Stimulated activated CD4-positive, alpha-beta T cell treated with anti-CD3 and anti-CD28 coated beads, Interleukin-2, amount 100 ng/mL, for 4 hours (primary cell): ENCODE results near the gene GDPD4.

Experiments used
- DNase-seq: peaks from one replicate; pipeline ENCODE4 v3.0.0-alpha.2; 2020; ENCODE audit warnings: low read depth

GDPD4 gene

DNA sequence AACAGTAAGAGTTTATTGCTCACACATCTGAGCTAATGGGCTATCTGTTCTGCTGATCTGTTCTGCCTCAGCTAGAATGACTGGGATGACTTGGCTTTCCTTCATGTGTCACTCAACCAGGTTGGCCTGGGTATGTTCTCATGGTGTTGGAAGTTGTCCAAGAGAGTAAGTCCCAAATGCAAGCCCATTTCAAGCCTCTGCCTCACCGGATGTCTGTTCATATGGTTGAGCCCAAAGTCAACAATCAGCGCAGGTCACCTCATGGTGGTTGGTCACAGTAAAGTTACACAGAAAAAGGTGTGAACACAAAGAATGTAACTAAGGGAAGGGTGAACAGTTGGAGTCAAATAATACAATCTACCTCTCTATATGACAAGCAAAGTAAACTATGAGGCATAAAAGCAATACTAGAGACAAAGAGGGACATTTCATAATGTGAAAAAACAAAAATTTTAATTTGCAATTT is 1.9 kb downstream of the GDPD4 start:
- no peak for DNase-seq

DNA sequence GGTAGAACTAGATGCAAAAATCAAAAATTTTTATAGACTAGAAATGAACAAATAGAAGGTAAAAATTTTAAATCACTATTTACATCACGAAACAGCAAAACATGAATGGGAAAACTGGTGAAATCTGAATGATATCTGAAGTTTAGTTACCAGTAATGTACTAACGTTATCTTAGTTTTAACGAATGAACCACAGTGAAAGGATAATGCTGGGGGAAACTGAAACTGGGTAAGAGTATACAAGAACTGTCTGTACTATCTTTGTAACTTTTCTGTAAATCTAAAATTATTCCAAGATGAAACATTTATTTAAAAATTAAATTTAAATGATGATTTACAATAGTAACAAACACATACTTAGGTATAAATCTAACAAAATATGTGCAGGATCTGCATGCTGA is 7.4 kb downstream of the GDPD4 start:
- no peak for DNase-seq

- no peak for DNase-seq
These were observed 11.7 kb downstream of the GDPD4 start for GRCh38 chr11:77289737-77290136.

DNA sequence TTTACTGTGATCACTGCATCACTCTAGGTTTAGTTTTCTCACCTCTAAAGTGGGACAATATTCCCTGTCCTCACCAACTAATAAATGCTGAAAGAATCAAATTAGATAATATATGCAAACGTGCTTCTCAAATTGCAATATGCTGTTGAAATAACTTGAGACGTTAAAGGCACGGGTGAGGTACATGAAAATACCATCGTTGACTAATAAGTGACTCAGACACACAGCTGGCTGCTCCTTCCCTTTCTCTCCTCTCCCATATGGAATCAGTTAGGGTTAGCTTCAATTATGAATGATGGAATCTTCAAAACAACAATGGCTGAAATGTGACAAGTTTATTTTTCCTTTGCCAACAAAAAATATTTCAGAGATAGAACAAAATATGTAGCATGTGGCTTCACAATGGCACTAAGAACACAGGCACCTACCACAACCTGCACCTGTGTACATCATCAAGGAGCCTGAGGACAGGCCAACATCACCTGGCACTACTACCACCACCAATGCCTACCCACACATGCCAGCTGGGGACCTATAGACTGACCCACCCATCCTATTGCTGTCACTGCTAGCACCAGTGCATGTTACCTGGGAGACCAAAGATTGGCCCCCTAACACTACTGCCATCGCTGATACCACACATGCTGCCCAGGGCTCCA is 13.7 kb downstream of the GDPD4 start:
- DNase-seq: no peak

DNA sequence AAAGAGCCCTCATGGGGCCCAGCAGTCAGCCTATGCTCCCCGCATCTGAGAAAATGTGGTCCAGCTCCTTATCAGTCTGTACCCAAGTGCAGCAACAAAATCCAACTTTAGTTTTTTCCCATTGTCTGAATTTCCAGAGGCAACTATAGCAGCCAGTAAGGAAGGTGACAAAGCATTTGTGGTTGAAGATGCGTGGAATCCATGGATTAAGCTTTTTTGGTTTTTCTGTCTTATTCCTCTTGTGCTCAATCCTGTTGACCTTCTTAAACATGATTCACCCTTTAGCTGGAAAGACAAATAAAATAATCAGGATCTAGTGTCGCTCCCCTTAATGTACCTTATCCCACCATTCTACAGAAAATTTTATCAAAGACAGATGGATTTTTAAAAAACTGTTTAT is 14.3 kb downstream of the GDPD4 start:
- DNase-seq: no peak

DNA sequence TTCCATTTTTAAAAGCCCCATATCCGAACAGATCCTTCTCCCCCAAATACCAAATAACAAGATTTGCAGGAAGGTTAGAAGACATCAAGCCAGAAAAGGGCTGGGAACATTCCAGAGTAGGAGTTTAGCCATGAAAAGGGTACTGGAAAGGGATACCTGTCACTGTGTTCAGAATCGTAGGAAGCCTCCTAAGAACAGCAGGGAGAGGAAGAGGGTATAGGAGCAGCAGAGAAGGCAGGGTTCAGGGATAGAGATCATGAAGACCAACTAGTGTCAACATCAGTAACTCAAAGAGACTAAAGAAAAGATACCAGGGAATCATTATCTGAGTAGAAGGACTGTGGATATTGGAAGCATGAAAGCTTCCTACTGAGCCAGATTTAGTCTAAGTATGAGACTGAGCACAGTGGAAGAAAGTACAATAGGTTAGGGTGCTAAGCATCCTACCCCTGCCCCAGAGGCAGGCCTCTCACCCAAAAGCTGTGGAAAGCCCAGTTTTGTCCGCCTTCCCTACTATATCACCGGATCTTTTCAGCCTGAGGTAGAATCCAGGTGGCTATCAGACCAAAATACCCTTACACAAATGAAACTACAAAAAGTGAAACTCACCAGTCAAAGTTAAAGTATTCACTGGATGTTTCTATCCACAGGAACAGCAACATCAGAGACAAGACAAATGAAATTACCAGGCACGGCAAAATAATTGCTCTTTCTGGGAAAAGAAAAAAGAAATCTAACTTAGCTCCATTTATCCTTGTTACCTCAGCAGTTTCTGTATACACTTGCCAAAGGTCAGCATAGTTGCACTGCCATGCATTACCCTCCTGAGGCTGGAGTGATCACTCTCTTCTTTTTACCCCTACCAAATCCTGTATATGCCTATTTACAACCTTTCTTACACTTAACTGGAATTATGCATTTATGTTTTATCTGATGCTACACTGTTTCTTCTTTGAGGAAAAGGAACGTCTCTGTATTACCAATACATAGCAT is 16.7 kb downstream of the GDPD4 start:
- DNase-seq: no peak

DNA sequence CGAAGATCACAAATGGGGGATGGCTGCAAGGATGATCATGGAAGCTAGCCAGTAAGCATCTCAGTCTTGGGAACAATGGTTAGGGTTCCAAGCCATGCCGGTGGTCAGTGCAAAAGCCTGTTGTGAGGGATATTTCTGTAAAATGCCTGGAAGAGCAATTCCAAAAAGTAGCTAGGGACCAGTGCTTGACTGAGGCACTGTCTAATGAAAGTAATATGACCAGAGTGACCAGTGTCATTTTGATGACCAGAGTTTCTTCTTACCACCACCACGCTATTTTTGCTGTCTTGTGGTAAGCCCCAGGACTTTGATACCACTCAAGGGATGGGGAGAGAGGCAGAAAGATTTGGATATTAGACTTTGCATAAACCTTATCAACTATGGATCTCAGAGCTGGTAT is 18.4 kb downstream of the GDPD4 start:
- DNase-seq: no peak

DNA sequence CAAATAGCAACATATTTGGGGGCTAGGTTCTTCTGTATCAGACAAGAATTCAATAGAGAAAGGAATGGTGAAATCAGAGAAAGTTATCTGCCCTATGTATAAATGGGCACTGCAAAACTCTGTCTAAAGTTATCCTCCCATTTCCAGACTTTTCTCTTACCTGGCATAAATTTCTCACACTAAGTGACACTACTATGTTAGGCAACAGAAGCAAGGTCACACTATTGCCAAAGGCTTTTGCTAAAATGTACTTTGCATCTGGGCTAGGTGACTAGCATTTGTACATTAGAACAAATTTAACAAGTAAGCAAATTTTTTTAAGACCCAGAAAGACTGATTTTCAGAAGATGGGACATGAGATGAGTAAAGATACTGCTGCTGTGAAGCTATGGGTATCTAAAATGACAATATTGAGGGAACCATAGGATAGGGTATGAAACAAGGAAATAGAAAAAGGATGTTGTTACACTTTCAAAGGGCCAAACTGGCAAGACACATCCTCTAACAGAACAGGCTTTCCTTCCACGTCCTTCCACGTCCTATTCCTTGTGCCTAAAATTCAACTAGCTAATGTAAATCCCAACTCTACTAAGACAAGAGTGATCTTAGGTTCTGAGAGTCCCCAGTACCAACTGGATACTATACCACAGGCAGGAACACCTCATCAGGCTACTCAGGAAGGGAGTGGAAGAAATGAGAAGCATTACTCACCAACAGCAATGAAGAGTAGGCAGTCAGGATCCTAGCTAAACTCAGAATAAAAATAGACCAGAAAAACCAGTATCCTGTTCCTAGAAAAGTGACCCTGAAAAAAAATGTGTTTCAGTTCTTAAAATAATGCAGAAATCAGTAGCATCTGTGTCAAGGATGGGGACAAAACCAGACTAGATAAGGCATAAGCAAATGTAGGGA is 22.6 kb downstream of the GDPD4 start:
- DNase-seq: no peak

DNA sequence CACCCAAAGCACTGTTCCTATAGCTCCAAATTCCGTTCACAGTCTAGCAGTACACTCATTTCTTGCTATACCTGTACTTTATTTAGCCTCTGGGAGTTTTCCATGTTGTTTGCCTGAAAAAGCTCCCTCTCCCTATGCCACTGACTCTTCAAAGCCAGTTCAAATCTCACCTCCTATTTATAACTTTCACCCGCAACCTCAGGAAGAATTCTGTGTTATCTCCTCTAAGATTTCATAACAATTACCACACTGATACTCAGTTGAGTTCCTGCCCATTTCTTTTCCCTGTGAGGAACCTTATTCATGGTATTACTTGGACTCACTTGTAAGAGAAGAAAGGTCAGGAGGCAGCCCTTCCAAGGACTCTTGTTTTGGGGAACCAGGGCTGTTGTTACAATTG is 25.2 kb downstream of the GDPD4 start:
- DNase-seq: no peak

DNA sequence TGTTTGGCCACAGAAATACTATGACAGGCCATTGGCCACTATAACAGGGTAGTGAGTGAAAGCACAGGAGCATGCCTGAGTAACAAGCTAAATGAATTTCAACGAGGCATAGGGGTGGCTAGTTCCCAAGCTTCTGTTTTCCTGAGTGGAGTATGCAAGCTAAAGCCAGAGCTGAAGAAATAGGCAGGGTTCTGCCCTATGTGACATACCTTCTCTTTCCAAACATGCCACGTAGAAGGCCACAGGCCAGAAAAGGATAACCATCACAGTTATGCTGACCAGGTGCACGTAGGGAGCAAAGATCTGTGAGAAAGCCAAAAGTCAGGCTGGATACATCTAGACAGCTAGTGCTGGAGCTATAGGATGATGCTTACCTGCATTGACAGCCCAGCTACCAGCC is 30.6 kb downstream of the GDPD4 start:
- DNase-seq: no peak

DNA sequence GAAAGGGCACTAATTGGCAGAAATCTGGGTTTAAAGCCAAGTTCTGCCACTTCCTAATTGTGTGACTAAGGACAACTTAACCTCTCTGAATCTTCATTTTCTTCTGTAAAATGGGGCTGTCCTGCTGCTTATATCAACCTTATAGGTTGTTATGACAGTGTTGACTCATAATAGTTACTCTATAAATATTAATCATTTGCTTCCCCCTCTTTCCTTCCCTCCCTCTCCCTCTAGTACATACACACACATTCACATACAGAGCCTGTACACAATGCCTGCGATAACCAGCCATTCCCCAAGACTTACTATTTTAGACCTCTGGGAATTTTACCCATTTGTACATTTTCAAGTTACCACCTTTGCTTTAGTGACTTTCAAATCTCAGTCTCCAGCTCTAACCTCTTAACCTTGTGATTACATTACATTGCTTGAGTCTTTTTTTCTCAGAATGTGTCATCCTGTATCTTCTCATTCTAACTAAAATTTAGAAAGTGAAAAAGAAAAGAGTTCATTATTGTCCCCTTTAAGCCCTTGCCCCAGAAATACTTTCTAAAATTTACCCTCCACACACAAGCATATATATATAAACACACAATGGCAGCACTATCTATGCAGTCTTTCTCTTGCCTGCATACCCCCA is 31.9 kb downstream of the GDPD4 start:
- no peak for DNase-seq

GRCh38 chr11:77267962-77268361 is 33.5 kb downstream of the GDPD4 start:
- DNase-seq: no peak

- DNase-seq: no peak
These were observed 34.7 kb downstream of the GDPD4 start for GRCh38 chr11:77266766-77267165.

- no peak for DNase-seq
These were observed 38.7 kb downstream of the GDPD4 start for GRCh38 chr11:77262803-77263202.

- DNase-seq: no peak
These were observed 41.8 kb downstream of the GDPD4 start for GRCh38 chr11:77259641-77260040.

DNA sequence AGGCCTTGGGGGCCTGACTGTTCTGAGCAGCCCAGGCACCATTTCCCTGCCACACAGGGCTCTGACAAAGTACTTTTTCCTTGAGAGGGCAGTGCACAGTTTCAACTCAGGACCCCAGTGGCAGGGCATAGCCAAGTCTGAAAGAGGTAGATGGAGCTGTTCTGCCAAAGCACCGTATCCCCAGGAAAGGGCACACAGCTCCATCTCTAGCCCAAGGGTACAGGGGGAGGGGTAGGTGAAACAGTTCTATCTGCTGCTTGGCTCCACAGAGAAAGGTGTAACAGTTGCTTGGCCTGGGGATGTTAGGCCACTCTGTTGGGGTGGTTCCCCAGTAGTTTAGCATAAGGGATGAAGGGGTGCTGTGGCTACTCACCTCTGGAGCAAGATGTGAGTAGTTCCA is 47.8 kb downstream of the GDPD4 start:
- no peak for DNase-seq

DNA sequence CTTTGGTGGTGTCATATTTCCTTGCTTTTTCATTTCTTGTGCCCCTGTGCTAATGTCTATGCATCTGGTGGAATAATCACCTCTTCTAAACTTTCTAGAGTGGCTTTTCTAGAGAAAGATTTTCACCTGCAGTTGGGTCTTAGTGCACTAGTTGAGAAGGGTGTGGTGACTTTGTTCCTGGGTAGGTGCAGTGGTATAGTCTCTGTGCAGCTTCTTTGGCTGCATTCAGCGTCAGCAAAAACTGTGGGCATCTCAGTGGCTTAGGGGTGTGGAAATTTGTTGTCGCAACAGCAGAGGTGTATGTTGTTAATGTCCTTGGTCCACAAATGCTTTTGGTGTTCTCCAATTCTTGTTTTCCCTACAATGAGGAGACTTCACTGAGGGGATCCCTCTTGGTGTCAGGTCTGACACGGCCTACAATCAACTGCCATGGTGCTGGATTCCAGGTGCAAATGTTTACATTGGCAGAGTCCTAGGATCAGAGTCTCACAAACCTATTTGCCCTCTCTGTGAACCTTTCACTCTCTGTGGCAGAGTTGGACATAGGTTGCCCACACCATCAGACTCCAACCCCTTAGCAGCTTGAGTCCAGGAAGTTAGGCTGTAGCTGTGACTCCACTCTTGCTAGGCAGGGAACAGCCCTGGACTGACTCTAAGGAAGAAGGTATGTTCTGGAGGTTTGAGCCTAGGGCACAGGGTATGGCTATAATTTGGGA is 48.8 kb downstream of the GDPD4 start:
- DNase-seq: no peak

GRCh38 chr11:77250881-77251640 is 50.4 kb downstream of the GDPD4 start:
- DNase-seq: no peak

DNA sequence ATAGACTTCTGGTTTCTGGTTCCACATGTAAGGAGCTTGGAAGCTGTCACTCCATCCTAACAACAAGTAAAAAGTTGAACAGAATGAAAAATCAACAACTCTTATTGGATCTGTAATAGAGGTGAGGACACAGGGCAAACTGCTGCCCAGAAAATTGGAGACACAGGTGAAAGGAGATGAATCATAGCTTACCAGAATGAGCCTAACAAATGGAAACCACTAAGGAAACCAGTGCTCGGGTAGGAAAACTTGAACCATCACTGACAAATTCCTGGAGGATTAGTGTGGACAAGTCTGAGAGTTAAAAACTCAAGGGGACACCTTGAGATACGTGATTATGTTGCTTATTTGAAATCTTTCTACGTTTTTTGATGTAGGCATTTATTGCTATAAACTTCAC is 52.1 kb downstream of the GDPD4 start:
- DNase-seq: no peak

DNA sequence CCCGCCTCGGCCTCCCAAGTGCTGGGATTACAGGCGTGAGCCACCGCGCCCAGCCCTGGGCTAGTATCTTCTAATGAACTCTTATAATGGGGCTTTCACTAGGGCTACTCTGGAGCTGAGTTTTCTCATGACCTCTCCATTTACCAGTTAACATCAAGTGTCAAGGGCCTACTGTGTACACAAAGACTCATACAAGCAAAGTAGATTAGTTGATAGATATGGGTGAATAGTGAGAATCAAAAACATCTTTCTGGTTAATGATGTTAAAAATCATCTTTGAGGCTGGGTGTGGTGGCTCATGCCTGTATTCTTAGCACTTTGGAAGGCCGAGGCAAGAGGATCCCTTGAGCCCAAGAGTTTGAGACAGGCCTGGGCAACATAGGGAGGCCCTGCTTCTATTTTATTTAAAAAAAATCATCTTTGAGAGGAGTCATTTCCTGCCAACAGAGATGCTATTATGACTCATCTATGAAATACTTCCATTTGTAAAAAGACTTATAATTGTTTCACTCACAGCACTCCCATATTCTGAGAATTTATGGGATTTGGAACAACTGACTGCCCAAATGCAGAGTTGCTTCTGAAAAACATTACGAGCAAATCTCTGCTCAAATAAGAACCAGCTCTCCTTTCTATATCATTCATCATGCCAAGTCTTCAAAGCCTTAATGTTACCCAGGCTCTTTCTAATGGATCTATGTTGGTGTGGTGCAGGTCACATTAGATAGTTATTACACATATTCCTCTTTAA is 57.0 kb downstream of the GDPD4 start:
- no peak for DNase-seq
